Upper lobe of right lung (tissue), 1 donor: ENCODE measurements around the gene SRGAP1. TPM values are rescaled to one million over a fixed set of nuclear protein-coding genes. Genes with fewer than 3 reads are reported as not detected.

ENCODE experiments used
- ATAC-seq: fragments of 200-7000 bp; cut with Tn5 transposase; one replicate; pipeline ENCODE4 v1.9.1; 2020; ENCODE audit warnings: mild to moderate bottlenecking, moderate library complexity
- DNase-seq: peaks from one replicate; pipeline ENCODE4 v3.0.0-alpha.2; 2020
- H3K27ac ChIP-seq: fragments of 200-600 bp; one replicate; pipeline ENCODE4 v1.8.0; 2022
- H3K27me3 ChIP-seq: fragments of 200-600 bp; one replicate; pipeline ENCODE4 v1.8.0; 2022; ENCODE audit warnings: mild to moderate bottlenecking
- H3K36me3 ChIP-seq: fragments of 200-600 bp; one replicate; pipeline ENCODE4 v1.8.0; 2022
- H3K4me1 ChIP-seq: fragments of 200-600 bp; one replicate; pipeline ENCODE4 v1.8.0; 2022
- H3K4me3 ChIP-seq: fragments of 200-600 bp; one replicate; pipeline ENCODE4 v1.8.0; 2022; ENCODE audit warnings: mild to moderate bottlenecking
- H3K9me3 ChIP-seq: fragments of 200-600 bp; one replicate; pipeline ENCODE4 v1.8.0; 2022
- CTCF ChIP-seq: fragments of 200-600 bp; IDR thresholded peaks from one replicate; pipeline ENCODE4 v1.8.0; 2022; ENCODE audit warnings: antibody characterized with exemption
- intact Hi-C: fragments of 100-400 bp; cut with DNase I; formaldehyde crosslinking; loops from one replicate; pipeline ENCODE4 v1.11.0; 2022
- total RNA-seq: library from RNA; stranded (reverse); fragmentation: NEBNext Ultra II Directional; extraction: Animal tissue kit (Norgen Biotek cat#: 25700); gene quantifications from one replicate; pipeline ENCODE4 v1.2.1, GENCODE V29; 2021
- donor health status: DM: no; HTN: yes; CAD: no; lungs with severe emphysema.

SRGAP1 gene
- total RNA-seq, 1 donor from 2014 or later = 11.4 TPM

- ATAC-seq (no peak), DNase-seq (no peak)
- no peak overlapping the region for H3K27ac ChIP-seq
- no peak for TF ChIP-seq CTCF
- intact Hi-C loops = no loop called here
- no peaks in the 10 kb centered on the region for H3K9me3 ChIP-seq
- no peaks in the 10 kb centered on the region for H3K36me3 ChIP-seq
- no peak overlapping the region for H3K4me3 ChIP-seq
- no peaks in the 10 kb centered on the region for H3K27me3 ChIP-seq
- no peaks in the 10 kb centered on the region for H3K4me1 ChIP-seq
Measured at GRCh38 chr12:63937378-63938316, 93.1 kb downstream of the SRGAP1 start.

DNA sequence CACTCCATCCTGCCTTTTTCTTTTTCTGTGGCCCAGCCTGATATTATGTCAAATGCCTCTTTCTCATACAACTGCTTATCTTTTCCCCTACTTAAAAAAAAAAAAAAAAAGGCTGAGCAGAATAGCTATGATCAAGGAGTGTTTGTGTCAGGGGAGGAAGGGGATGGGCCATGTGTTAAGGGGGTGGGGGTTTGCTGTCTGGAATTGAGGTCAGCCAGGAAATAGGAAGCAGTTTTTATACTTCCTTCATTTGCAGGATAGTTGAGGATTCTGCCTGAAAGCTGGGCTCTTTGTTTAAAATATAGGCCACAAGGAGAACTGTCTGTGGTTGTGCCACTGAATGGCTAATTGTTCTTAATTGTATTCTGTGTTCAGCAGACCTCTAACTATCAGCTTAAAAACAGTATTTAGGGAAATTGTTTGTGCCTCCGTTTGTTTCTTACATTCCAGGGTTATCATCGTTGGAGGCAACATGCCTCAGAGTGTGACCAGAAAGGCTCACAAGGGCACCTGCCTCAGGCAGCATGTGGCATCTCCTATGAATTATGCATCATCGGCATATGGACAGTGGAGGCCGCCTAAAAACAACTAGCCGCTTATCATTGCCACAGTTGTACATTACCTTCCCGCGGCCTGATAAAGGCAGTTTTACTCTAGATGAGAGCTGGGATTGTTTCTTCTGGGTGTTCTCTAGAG, 96.0 kb downstream of the SRGAP1 start:
- Histone ChIP-seq H3K27ac (no peak overlapping the region), H3K36me3 (no peaks in the 10 kb centered on the region), H3K27me3 (no peaks in the 10 kb centered on the region), H3K9me3 (no peaks in the 10 kb centered on the region), H3K4me1 (peaks cover 10% of the 10 kb centered on the region), H3K4me3 (no peak overlapping the region)
- intact Hi-C loops = no loop called here
- no peak for DNase-seq
- ATAC-seq = no peak
- TF ChIP-seq CTCF = no peak

DNA sequence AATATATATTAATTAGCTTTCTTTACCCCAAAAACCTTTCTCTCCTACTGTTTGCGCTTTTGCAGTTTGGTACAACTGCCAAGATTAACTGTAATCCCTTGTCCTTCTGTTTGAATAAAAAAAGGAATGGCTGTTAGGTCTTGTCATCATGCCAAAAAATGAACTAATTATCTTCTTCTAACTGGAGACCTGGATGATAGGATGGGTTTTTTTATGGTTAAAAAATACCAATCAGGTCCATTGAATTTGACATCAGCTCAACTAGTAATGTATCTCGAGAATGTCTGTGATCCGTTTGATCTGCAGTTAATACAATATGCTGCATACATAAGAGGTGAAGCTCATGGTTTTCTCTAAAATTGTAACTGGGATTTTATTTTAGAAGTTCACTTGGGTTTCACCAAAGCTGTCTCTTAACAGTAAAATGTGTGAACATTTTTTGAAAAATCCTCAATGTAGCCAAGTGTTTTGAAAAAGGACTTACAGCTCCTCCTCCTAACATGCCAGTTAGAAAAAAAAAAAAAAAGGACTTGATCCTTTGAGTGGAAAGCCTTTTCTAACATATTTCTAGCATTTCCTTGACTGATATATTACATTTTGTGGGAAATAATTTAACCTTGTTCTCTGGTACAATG, 96.8 kb downstream of the SRGAP1 start:
- DNase-seq (no peak), ATAC-seq (no peak)
- H3K4me1 ChIP-seq = peaks cover 11% of the 10 kb centered on the region
- H3K36me3 ChIP-seq = no peaks in the 10 kb centered on the region
- H3K27me3 ChIP-seq = no peaks in the 10 kb centered on the region
- no peak overlapping the region for H3K4me3 ChIP-seq
- H3K9me3 ChIP-seq = no peaks in the 10 kb centered on the region
- intact Hi-C loops = no loop called here
- H3K27ac ChIP-seq = no peak overlapping the region
- no peak for TF ChIP-seq CTCF

DNA sequence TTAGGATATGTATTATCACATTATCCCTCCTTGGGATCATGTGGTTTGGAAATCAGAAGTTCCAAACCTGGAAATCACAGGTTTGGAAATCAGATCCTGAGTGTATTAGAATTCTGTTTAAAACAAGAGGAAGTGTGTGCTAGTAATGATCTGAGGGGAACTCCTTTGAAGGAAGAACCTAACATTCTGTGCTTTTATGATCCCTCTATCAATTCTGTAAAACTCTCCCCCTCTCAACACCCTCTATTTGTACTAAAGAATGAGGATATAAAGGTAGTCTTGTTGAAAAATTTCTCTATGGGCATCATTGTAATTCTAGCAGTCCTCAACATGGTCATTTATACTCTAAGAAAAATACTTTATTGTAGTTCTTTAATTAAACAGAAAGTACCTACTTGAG, 97.4 kb downstream of the SRGAP1 start:
- intact Hi-C loops = no loop called here
- DNase-seq (no peak), ATAC-seq (no peak)
- no peak overlapping the region for H3K27ac ChIP-seq
- H3K4me1 ChIP-seq = peaks cover 11% of the 10 kb centered on the region
- TF ChIP-seq CTCF = no peak
- H3K4me3 ChIP-seq = no peak overlapping the region
- H3K27me3 ChIP-seq = no peaks in the 10 kb centered on the region
- H3K9me3 ChIP-seq = no peaks in the 10 kb centered on the region
- no peaks in the 10 kb centered on the region for H3K36me3 ChIP-seq

GRCh38 chr12:63942464-63943241, 98.2 kb downstream of the SRGAP1 start:
- Histone ChIP-seq H3K4me1 (peaks cover 11% of the 10 kb centered on the region), H3K9me3 (no peaks in the 10 kb centered on the region), H3K27me3 (no peaks in the 10 kb centered on the region), H3K4me3 (no peak overlapping the region), H3K36me3 (no peaks in the 10 kb centered on the region), H3K27ac (no peak overlapping the region)
- DNase-seq (no peak), ATAC-seq (no peak)
- intact Hi-C loops = no loop called here
- TF ChIP-seq CTCF = no peak
